Stimulated activated CD8-positive, alpha-beta memory T cell treated with anti-CD3 and anti-CD28 coated beads, Interleukin-15, amount 100 ng/mL, for 4 hours (primary cell): ENCODE measurements around the gene PLS3.
"Not testable (repeated sequence)": the region's sequence is repeated elsewhere in the genome, so short reads cannot be mapped to it uniquely, and the experiment has no call there.

Source experiments
- DNase-seq, 2 donors: peaks; one replicate each; pipeline ENCODE4 v3.0.0-alpha.2; 2020; ENCODE audit warnings: low read depth in 2 of 2

PLS3 gene, protein sequence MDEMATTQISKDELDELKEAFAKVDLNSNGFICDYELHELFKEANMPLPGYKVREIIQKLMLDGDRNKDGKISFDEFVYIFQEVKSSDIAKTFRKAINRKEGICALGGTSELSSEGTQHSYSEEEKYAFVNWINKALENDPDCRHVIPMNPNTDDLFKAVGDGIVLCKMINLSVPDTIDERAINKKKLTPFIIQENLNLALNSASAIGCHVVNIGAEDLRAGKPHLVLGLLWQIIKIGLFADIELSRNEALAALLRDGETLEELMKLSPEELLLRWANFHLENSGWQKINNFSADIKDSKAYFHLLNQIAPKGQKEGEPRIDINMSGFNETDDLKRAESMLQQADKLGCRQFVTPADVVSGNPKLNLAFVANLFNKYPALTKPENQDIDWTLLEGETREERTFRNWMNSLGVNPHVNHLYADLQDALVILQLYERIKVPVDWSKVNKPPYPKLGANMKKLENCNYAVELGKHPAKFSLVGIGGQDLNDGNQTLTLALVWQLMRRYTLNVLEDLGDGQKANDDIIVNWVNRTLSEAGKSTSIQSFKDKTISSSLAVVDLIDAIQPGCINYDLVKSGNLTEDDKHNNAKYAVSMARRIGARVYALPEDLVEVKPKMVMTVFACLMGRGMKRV

DNA sequence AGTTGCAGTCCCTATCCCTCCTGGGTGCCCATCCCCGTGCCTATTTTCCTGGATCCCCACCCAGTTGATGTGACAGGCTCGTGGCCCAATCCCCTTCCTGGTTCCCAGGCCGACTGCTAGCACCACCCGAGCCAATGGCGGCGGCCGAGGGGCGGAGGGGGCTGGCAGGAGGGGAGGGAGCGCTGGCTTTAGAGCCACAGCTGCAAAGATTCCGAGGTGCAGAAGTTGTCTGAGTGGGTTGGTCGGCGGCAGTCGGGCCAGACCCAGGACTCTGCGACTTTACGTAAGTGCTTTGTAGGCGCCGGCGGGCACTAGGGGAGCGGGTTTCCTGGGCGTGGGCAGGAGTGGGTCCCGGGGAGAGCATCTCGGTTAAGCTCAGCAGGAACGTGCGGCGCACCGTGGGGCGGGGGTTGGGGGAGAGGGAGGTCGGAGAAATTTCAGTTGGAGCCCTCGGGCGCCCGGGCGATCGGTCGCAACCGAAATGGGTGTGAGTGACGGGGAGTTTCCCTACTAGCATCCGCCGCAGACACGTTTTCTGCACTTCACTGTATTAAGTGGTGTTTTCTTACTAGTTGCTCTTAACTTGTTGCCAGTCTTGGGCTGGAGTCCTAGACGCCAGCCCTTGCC is at the start of gene PLS3:
PLS3 (plus strand) TSS at position 197 of the 627 bp plus-strand sequence. CDS start 49,077 bp downstream, outside the sequence.
- DNase-seq = no peak

DNA sequence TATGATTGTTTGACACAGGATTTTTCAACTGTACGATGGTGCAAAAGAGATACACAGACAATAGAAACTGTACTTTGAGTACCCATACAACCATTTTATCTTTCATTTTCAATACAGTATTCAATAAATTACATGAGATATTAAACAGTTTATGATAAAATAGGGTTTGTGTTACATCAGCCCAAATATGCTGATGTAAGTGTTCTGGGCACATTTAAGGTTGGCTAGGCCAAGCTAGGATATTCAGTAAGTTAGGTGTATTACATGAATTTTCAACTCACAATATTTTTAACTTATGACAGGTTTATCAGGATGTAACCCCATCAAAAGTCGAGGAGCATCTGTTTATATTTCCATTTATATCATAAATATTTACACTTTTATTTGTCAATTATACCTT is 42.9 kb upstream of the PLS3 start:
- DNase-seq = no peak

DNA sequence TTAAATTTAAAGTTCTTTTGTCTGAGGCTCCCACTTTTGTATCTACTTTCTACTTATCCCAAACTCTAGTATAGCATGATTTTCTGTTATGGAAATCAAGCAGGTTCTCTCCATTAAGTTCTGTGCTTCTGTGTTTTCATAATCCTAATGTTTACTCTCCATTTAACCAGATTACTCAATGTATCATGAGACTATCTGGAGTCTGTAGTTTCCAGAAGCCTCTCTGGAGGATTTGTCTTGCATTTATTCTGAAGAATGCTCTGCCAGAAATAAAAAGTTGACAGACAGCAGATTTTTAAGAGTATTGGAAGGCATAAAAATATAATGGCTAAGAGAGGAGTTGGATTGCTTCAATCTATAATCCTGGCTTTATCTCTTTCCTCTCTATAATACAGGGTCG is 39.2 kb upstream of the PLS3 start:
- no peak for DNase-seq

DNA sequence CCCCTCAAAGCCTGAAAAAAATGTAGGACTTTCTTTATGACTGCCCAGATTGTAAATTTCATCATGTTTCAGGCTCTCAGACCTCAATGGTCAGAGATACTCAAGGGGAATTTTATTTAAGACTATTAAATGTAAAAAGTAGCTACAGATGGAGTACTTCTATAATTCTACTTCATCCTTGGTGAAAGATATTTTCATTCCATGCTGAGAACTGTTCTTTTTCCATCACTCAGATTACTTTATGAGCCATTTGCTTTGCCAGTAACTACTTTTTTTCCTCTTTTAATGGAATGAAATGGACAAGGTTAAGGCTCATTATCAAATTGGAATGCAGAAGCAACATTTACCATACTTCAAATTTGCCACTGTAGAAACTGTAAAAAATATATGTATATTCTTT is 38.0 kb upstream of the PLS3 start:
- DNase-seq = no peak

DNA sequence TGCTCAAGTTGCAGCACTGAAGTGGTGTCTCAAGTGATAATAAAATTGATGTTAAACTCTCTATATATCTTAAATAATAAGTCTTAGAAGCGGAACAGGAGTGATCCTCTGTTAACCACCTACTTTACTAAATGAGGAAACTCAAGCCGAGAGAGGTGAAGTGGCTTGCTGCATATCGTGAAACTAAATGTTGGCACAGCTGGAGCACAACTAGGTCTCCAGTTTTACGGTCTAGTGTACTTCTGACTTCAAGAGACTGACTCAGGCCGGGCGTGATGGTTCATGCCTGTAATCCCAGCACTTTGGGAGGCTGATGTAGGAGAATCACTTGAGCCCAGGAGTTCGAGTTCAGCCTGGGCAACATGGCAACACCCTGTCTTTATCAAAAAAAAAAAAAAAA is 35.5 kb upstream of the PLS3 start:
- no peak for DNase-seq

DNA sequence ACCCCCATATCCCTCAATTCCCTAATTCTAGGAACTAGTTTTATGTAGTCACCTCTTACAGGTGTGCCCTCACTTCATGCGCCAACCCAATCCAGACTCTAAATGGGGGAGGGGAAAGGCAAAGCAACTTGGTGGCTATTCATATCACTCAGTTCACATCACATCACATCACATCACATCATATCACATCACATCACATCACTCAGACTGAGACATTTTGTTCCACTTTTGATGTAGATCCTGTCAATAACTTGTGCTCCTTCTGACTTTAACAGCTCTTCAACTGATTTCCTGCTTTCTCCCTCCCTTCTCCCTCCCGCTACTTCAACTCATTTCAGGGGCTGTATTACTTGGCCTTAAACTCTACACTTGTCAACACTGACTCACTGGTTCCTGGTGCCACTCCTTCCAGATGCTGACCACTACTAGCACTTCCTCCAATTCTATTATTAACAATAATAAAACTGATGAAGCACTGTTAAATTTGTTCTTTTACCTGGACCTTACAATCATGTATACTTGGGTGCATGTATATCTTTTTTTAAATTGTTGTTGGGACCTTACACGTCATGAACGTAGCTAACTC is 29.1 kb upstream of the PLS3 start:
- no peak for DNase-seq

DNA sequence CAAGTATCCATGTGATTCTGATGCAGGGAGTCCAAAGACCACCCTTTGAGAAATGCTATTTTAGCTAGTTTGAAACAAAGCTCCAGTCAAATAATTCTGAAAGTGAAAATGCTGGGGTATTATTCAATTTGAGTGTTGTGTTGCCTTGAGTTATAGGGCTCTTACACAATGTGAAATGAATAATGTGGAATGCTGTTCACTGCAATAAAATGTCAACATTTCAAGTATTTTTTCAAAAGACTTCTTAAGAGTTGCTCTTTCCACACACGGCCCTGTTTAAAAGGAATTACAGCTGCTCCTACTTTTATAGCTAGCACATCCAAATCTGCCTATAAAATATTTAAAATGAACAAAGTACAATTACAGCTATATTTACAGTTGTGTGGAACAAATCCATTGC is 27.5 kb upstream of the PLS3 start:
- no peak for DNase-seq

DNA sequence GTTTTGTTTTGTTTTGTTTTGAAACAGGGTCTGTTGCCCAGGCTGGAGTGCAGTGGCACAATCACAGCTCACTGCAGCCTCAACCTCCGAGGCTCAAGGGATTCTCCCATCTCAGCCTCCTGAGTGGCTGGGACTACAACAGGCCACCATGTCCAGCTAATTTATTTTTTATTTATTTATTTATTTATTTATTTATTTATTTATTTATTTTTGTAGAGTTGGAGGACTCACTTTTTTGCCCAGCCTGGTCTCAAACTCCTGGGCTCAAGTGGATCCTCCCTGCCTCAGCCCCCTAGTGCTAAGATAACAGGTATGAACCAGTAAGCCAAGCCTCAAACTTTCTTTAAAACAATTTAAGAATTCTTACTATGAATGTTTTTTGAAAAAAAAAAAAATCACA is 26.6 kb upstream of the PLS3 start:
- no peak for DNase-seq

DNA sequence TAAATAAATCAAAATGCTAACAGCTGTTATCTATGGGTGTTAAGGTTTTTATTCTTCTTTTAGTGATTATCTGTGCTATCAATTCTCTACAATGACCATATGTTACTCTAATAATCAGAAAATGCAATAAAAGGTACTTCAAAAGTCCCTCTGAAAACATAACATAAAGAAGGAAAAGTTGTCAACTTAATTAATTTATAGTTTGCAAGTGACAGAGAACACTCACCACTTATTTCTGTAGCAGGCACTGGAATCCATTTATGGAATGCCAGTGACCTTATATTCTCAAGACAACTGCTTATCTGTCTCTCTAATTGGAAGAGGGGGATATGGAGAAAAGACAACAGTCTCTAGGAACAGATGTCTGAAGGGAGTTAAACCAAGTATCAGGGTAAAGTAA is 25.6 kb upstream of the PLS3 start:
- DNase-seq = no peak

DNA sequence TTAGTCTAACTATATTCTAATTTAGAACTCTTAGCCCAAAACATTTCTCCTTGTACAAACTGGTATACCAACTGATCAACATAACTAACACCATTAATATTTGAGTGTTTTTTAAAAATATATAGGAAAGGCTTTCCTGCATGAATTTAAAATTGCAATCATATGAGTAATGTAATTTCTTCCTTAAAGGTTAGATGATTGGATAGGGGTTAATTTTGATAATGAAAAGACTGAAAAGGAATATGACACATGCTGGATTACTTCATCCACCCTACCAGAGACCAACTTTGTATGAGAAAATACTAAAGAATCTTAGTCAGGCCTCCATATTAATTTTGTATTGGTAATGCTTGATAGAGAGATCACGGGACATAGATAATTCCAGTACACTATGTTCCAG is 25.1 kb upstream of the PLS3 start:
- DNase-seq = no peak

DNA sequence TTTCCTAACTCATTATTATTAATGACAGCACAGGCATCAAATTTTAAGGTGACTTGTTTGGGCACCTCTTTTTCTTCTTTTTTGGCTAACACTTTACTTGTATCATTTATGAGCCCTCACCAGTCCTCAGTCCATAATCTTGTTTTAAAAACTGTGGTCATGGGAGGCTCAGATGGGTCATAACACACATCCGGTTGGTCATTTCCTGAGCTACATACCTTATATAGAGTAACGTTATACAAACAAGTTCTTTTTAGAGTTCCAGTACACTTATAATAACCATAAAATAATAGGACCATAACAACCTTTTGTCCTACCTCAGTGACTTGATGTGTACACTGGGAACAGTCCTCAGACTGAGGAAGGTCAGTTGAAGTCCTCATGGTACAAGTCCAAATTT is 21.1 kb upstream of the PLS3 start:
- no peak for DNase-seq

DNA sequence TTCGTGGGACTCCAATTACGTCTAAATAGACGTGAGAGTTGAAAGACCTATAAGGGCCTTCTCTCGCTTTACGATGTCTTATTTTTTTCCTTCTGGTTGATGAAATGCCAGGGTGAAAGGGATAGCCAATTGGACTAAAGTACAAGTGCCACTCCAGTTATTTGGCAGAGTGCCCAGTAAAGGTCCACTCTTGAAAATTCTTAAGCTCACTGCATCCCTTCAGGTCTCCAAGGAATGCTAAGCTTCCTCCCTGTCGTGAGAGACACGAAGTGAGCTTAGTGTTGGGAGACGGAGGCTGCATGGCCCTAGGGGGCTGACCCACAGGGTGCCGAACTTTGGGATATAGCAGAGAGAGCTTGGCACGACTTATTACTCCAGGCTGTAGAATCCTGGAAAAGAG is 19.9 kb upstream of the PLS3 start:
- DNase-seq = not testable (repeated sequence)

DNA sequence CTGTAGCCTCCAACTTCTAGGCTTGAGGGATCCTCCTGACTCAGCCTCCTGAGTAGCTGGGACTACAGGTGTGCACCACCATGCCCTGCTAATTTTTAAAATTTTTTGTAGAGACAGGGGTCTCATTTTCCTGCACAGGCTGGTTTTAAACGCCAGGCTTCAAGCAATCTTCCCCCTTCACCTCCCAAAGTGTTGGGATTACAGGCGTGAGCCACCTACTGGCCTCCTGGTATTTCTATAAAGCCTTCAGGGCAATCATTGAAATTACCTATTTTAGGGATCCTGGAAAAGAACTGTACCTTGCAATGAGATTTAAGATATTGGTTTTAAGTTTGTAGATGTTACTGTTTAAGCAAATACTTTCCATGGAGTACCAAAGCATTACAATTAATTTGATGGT is 13.5 kb upstream of the PLS3 start:
- no peak for DNase-seq

DNA sequence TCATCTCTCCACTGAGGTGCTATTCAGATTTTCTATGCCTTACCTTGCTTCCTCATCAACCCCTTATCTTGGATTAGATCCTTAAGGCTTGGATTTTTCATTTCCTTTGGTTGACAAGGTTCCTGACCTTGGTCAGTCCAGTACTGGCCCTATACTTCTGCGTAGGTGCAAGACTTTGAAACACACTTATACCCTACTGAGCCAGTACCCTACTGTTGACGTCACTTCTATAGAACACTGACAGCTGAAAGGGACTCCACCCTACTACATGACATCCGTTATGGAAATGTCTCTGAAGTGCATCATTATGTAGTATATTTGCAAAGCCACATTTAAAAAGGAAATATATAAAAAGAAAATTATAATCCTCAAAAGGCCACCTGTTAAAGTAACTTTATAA is 12.0 kb upstream of the PLS3 start:
- no peak for DNase-seq

DNA sequence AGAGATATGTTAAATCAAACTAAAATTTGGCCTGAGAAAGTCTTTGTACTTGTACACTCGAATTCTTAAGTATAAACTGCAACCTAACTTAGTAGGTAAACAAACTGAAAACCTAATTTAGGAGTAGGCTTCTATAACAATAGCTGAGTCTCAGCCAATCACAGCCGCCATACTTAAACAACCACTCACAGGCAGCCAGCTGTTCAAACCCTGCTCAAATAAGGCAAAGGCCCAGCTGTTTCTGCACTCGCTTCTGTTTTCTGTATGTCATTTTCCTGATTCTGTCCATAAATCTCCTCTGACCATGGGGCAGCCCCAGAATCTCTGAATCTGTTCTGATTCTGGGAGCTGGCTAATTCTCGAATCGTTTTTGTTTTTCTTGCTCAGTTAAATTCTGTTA is 7.8 kb upstream of the PLS3 start:
- DNase-seq = no peak

DNA sequence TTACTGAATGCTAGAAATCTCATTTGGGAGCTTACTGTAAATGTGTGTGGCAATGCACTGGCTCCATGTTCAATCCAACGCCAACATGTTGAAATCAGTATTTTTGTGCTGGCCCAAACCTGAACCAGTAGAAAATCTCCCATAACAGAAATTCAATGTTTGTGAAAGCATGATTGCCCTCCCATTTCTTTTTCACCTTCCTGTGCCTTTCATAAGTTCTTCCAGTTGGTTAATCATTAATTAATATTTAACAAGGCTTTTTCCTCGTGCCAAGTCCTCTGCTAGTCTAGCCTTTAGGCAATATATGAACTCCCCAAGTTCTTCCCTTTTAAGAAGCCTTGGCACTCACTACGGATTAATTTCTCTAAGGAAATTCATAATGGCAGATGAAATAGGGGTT is 1.3 kb upstream of the PLS3 start:
- DNase-seq = no peak

DNA sequence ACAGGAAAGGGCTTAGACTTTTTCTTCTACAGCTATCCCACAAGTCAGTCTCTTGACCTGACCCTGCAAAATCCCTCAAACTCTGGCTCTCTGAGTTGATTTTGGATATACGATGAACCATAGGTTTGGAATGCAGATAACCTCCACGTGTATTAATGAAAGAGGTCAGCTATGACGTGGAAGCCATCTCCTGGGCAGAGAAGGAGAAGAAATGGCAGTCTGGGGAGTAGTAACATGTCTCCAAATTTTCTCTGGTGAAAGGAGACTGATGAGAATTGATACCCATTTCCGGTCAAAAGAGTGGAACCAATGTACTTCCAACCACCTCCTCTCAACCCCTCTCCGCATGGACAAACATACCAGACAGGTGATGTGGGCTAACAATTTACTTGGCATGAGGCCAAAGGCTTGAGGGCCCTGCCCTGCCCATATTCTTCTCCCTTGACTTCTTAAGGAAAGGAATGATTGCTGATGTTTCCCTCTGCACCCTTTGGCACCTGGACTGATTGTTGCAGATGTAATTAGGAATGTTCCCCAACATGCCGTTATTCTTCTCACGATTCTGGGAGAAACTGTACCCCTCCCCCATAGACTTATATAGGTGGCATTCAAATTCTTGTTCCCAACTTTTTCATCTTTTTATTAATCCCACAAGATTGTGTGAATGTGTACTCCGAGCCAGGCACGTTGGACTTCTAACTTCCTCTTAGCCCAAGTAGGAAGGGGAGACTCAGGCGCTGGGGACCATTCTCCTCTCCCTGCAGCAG is 580 bp upstream of the PLS3 start:
- no peak for DNase-seq

DNA sequence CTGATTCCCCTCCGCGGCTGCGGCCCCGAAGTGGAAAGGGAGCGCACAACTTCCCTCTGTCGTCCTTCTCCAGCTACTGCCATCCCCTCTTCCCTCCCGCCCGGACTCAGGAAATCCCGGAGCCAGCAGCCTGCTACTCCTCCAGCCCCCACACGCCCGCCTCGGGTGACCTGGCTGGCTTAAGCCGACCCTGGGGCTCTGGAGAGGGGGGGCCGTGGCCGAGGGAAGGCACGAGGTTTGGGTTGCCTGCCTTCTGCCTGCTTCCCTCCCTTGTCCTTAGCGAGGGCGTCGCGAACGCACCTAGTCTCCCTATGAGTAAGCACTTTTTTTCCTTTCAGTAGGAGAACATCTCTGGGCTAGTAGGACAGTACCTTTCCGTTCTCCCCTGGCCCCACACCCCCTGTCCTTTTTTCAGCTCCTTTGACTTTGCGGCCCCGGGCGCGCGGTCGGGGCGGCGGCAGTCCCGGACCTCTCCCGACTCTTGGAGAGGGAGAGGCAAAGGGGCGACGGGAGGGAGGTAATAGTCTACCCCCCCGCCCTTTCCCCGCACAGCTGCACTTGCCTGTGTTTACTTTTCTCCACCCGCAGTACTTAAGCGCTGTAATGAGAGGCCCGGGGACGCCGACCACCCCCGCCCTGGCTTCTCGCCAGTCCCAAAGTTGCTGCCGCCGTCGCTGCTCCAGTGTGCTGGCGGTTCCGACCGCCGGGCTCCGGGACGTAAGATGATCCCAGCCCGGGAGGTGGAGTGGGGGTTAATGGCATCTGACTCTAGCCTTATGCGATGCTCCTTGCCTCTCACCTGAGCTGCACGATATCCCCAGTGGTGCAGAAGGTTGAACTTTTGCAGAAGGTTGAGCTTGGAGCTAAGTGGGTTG is 868 bp downstream of the PLS3 start:
- no peak for DNase-seq

DNA sequence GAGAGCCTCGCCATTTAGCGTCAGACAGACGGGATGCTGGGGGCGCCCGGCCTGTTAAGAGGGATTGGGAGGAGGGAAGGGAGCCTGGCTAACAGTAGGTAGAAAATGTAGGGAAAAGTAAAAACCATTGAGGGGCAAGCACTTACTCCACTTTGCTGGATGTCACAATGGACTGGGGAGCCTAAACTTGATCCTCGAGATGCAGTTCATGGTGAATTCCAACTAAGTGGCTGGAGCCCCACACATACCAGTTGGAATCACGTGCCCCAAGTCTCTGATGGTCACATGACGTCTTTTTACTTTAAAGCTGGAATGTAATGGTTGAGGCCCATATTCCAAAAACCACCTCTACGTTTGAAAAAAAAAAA is 1.5 kb downstream of the PLS3 start:
- DNase-seq = no peak

DNA sequence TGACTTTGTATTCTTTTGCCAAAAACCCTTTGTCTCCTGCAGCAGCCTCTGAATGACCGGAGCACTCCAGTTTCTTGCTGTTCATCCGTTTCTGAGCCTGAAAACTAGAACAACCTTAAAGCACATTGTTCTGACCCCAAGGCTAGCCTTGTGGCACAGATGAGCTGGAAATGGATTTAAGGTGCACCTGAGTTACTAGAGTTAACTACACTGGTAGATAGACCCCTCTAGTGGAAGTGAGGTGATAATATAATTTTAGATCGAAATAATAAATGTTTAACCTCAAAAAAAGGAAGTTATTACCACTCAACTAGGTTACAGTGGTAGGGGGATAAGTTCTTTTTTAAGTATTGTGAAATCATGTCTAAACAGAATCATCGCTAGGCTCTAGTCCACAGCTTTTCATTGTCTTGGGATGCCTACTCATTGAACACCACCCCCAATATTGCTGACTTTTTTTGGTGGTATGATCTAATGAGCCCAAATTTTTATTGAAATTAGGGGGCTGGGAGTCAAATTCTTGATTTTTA is 2.7 kb downstream of the PLS3 start:
- no peak for DNase-seq

DNA sequence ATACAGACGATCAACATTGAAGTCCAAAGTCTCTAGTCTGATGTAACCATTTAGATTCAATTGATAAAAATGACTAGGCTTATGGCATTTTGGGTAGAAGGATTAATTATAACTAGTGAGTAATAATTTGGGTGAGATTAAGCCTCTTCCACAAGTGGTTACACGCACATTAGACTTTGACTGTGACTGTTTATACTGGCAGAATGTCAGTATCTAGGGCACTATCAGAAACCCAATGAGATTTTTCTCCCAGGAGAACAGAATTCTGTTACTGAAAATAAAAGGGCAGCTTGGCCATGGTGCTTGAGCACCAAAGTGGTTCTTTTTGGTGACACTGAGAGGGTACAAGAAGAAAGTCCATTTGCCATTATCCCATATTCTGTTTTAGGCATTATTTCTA is 3.3 kb downstream of the PLS3 start:
- no peak for DNase-seq
